ENCODE measurements around the gene AK9.

- TF ChIP-seq, protein P1, sequence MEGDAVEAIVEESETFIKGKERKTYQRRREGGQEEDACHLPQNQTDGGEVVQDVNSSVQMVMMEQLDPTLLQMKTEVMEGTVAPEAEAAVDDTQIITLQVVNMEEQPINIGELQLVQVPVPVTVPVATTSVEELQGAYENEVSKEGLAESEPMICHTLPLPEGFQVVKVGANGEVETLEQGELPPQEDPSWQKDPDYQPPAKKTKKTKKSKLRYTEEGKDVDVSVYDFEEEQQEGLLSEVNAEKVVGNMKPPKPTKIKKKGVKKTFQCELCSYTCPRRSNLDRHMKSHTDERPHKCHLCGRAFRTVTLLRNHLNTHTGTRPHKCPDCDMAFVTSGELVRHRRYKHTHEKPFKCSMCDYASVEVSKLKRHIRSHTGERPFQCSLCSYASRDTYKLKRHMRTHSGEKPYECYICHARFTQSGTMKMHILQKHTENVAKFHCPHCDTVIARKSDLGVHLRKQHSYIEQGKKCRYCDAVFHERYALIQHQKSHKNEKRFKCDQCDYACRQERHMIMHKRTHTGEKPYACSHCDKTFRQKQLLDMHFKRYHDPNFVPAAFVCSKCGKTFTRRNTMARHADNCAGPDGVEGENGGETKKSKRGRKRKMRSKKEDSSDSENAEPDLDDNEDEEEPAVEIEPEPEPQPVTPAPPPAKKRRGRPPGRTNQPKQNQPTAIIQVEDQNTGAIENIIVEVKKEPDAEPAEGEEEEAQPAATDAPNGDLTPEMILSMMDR (IDR thresholded peaks at IDR 0.05), result no peak
- no peak for TF ChIP-seq SMC3 (IDR thresholded peaks at IDR 0.05)
- no peak for TF ChIP-seq BHLHE40 (IDR thresholded peaks at IDR 0.05; ENCODE audit: low read depth, low read length)
- TF ChIP-seq USF2 (IDR thresholded peaks at IDR 0.05), result no peak
- no peak for TF ChIP-seq MAZ (IDR thresholded peaks at IDR 0.05; ENCODE audit: borderline replicate concordance, low read depth, low read length)
- no peak for TF ChIP-seq EHMT2 (IDR thresholded peaks at IDR 0.05; ENCODE audit: low read depth)
- TF ChIP-seq, protein P2, sequence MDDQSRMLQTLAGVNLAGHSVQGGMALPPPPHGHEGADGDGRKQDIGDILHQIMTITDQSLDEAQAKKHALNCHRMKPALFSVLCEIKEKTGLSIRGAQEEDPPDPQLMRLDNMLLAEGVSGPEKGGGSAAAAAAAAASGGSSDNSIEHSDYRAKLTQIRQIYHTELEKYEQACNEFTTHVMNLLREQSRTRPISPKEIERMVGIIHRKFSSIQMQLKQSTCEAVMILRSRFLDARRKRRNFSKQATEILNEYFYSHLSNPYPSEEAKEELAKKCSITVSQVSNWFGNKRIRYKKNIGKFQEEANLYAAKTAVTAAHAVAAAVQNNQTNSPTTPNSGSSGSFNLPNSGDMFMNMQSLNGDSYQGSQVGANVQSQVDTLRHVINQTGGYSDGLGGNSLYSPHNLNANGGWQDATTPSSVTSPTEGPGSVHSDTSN (IDR thresholded peaks at IDR 0.05), result no peak
- no peak for TF ChIP-seq POLR2A (IDR thresholded peaks at IDR 0.05; ENCODE audit: low read length)
- no peak for TF ChIP-seq HDAC2 (IDR thresholded peaks at IDR 0.05)
- no peak for TF ChIP-seq KDM1A (IDR thresholded peaks at IDR 0.05; ENCODE audit: low read depth)
- no peak for TF ChIP-seq MAFK (IDR thresholded peaks at IDR 0.05; ENCODE audit: partially characterized antibody)
Measured at GRCh38 chr6:109511832-109512231, 179.2 kb downstream of the AK9 start.

All from A549 (cell line).